Body of pancreas (tissue), 4 donors: ENCODE measurements around the gene EMSY. TPM values are rescaled to one million over a fixed set of nuclear protein-coding genes. Genes with fewer than 3 reads are reported as not detected.

Experiments
- ATAC-seq: fragments of 150-250 bp; one replicate; pipeline ENCODE4 v1.9.1; 2016
- DNase-seq, 4 donors: peaks; one replicate each; pipeline ENCODE4 v3.0.0-alpha.2; 2019
- H3K27ac ChIP-seq, 4 donors: fragments of 200-600 bp; sonication (generic); 1 replicate in 3 of 4; 2 replicates in 1 of 4; pipeline versions ENCODE4 v1.5.1 to v1.6.1; 2016 to 2019; ENCODE audit warnings: mild to moderate bottlenecking in 1 of 4, mixed read lengths in 1 of 4, moderate library complexity in 1 of 4
- H3K27me3 ChIP-seq, 2 donors: fragments of 200-600 bp; sonication (generic); one replicate each; pipeline ENCODE4 v1.6.0; 2016; ENCODE audit warnings: mild to moderate bottlenecking in 1 of 2
- H3K36me3 ChIP-seq, 2 donors: fragments of 200-600 bp; sonication (generic); replicated peaks in 1 of 2; 2 replicates each; pipeline ENCODE4 v1.5.1; 2016; ENCODE audit warnings: low read depth in 2 of 2; ENCODE audit not compliant: insufficient read depth in 1 of 2
- H3K4me1 ChIP-seq: fragments of 200-600 bp; sonication (generic); one replicate; pipeline ENCODE4 v1.6.0; 2016
- H3K4me3 ChIP-seq, 2 donors: fragments of 200-600 bp; sonication (generic); 1 replicate in 1 of 2; 2 replicates in 1 of 2; pipeline ENCODE4 v1.5.1; 2016 to 2019
- H3K9me3 ChIP-seq, 3 donors: fragments of 200-600 bp; sonication (generic); 1 replicate in 2 of 3; 2 replicates in 1 of 3; pipeline ENCODE4 v1.5.1; 2016
- CTCF ChIP-seq, 7 experiments: fragments of 450-650 bp in 4 of 7; fragments of 200-600 bp in 3 of 7; sonication (generic) in 3 of 7; IDR thresholded peaks; one replicate each; pipeline ENCODE4 v1.5.1; 2016 to 2019; ENCODE audit warnings: antibody characterized with exemption in 7 of 7
- POLR2A ChIP-seq, 3 donors: fragments of 450-650 bp; IDR thresholded peaks; one replicate each; pipeline ENCODE4 v1.6.1; 2016; ENCODE audit warnings: antibody characterized with exemption in 3 of 3, mild to moderate bottlenecking in 2 of 3
- WGBS, 2 donors: methylation state at CpG; one replicate each; pipeline ENCODE4 v1.1.5; 2017; 5-methylcytosine and 5-hydroxymethylcytosine counted together
- intact Hi-C: fragments of 100-400 bp; cut with DNase I; formaldehyde crosslinking; loops from one replicate; pipeline ENCODE4 v1.15.1; 2023
- total RNA-seq, 2 donors: library from RNA; depleted of rRNA; stranded (reverse); fragments of >200 nt; gene quantifications; one replicate each; pipeline ENCODE4 v1.1.0, GENCODE V29; 2016

The EMSY gene
- total RNA-seq, 2 donors from 2014 or later = 13.5 to 30.3 TPM

GRCh38 chr11:76406359-76406758 is 38.5 kb upstream of the EMSY start:
- Histone ChIP-seq H3K4me1 (no peaks in the 10 kb centered on the region), H3K36me3 (no peaks in the 10 kb centered on the region), H3K9me3 (no peaks in the 10 kb centered on the region), H3K4me3 (no peak overlapping the region), H3K27me3 (no peaks in the 10 kb centered on the region), H3K27ac (no peak overlapping the region)
- TF ChIP-seq POLR2A (IDR thresholded peaks at IDR 0.05) = no peak
- TF ChIP-seq CTCF (IDR thresholded peaks at IDR 0.05) = no peak
- DNase-seq = no peak
- WGBS, 2 donors = 90 to 96% methylated on average over 4 of the region's 4 CpGs
- intact Hi-C loops = no loop called here
- ATAC-seq = no peak

- no peaks in the 10 kb centered on the region for H3K4me1 ChIP-seq
Measured at GRCh38 chr11:76408171-76408965, 36.5 kb upstream of the EMSY start.

GRCh38 chr11:76410851-76411357 is 33.9 kb upstream of the EMSY start:
- ATAC-seq = no peak
- Histone ChIP-seq H3K9me3 (no peaks in the 10 kb centered on the region), H3K27me3 (no peaks in the 10 kb centered on the region), H3K4me3 (no peak overlapping the region), H3K36me3 (no peaks in the 10 kb centered on the region), H3K27ac (no peak overlapping the region), H3K4me1 (no peaks in the 10 kb centered on the region)
- intact Hi-C loops = no loop called here
- 75 to 90% methylated on average over 5 to 10 of the region's 10 CpGs for WGBS, 2 donors
- no peak for TF ChIP-seq POLR2A (IDR thresholded peaks at IDR 0.05)
- no peak for TF ChIP-seq CTCF (IDR thresholded peaks at IDR 0.05)
- DNase-seq = no peak

More at GRCh38 chr11:76408171-76408965, 36.5 kb upstream of the EMSY start:
- no peaks in the 10 kb centered on the region for H3K27me3 ChIP-seq
- TF ChIP-seq POLR2A (IDR thresholded peaks at IDR 0.05) = no peak
- no peak for TF ChIP-seq CTCF (IDR thresholded peaks at IDR 0.05)
- no peaks in the 10 kb centered on the region for H3K36me3 ChIP-seq
- intact Hi-C loops = no loop called here
- no peak for ATAC-seq
- no peak for DNase-seq
- 63 to 80% methylated on average over 7 of the region's 7 CpGs for WGBS, 2 donors
- H3K4me3 ChIP-seq = no peak overlapping the region
- no peaks in the 10 kb centered on the region for H3K9me3 ChIP-seq
- no peak overlapping the region for H3K27ac ChIP-seq

- H3K36me3 ChIP-seq = no peaks in the 10 kb centered on the region
- no peaks in the 10 kb centered on the region for H3K27me3 ChIP-seq
- no peak for ATAC-seq
- no peak overlapping the region for H3K4me3 ChIP-seq
- TF ChIP-seq CTCF (IDR thresholded peaks at IDR 0.05) = no peak
- DNase-seq = peak in 1 of 4 donors; percentile 24
- H3K4me1 ChIP-seq = no peaks in the 10 kb centered on the region
- H3K27ac ChIP-seq = no peak overlapping the region
- intact Hi-C loops = no loop called here
- H3K9me3 ChIP-seq = no peaks in the 10 kb centered on the region
Measured at GRCh38 chr11:76415073-76415472, 29.7 kb upstream of the EMSY start.

- Histone ChIP-seq H3K27ac (no peak overlapping the region), H3K4me1 (no peaks in the 10 kb centered on the region), H3K27me3 (no peaks in the 10 kb centered on the region), H3K4me3 (no peak overlapping the region), H3K9me3 (no peaks in the 10 kb centered on the region), H3K36me3 (no peaks in the 10 kb centered on the region)
- ATAC-seq (peak; percentile 48), DNase-seq (peak; percentile 50 to 67 (median 61))
- intact Hi-C loops = no loop called here
- TF ChIP-seq POLR2A (IDR thresholded peaks at IDR 0.05) (no peak), CTCF (IDR thresholded peaks at IDR 0.05) (peak; percentile 33 to 72 (median 64))
- 41 to 49% methylated on average over 3 of the region's 3 CpGs for WGBS, 2 donors
Measured at GRCh38 chr11:76419896-76420295, 24.9 kb upstream of the EMSY start.
